Measurements from ENCODE around the gene S100A8.
"Not testable (repeated sequence)": the region's sequence is repeated elsewhere in the genome, so short reads cannot be mapped to it uniquely, and the experiment has no call there.

- TF ChIP-seq POLR2AphosphoS5, CTCF, POLR2A (IDR thresholded peaks at IDR 0.05): not testable (repeated sequence)
Measured at GRCh38 chr1:153405825-153406599, 15.1 kb upstream of the S100A8 start.

All from gastroesophageal sphincter (tissue), 3 donors.